ENCODE data around the gene RNGTT. TPM values are rescaled to one million over a fixed set of nuclear protein-coding genes. Genes with fewer than 3 reads are reported as not detected.

Gene RNGTT
- total and polyA plus RNA-seq, 4 donors = 4.1 to 15.5 (median 9.9) TPM

DNA sequence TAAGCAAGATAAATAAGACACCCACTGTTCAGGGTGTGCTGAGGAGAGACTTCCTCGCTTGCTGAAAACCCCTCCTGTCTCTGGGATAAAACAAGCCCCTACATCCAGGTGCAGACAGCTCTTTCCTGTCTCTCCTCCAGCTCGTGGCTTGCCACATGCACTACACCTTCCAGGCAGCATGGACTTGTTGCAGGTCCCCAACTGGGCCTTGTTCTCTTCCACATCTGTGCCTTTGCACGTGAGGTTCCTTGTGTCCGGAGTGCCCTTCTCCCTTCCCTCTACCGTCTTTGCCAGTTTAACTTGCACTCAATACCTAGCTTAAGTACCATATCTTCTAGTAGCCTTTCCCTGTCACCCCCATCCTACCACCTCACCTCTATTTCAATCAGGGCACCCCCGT, 397.6 kb downstream of the RNGTT start:
- Histone ChIP-seq H3K4me3 (ENCODE audit: low read length in 2 of 2) (no peak overlapping the region), H3K4me1 (ENCODE audit: control insufficient read depth in 1 of 2, insufficient read depth in 2 of 2, low read length in 2 of 2) (no peaks in the 10 kb centered on the region), H3K27me3 (ENCODE audit: control insufficient read depth in 1 of 2, insufficient read depth in 2 of 2, low read length in 1 of 2) (no peaks in the 10 kb centered on the region), H3K36me3 (ENCODE audit: control insufficient read depth in 1 of 2, insufficient read depth in 2 of 2, low read length in 1 of 2) (no peaks in the 10 kb centered on the region), H3K27ac (ENCODE audit: low read depth in 1 of 2, low read length in 2 of 2) (no peak overlapping the region), H3K9me3 (ENCODE audit: control insufficient read depth, low read length) (no peaks in the 10 kb centered on the region)
- no peak for DNase-seq
- no peak for ATAC-seq (ENCODE audit: low FRiP score)
- intact Hi-C loops (cut with DNase I) = no loop called here
- WGBS, 2 donors = 83 to 85% methylated on average over 6 of the region's 6 CpGs

DNA sequence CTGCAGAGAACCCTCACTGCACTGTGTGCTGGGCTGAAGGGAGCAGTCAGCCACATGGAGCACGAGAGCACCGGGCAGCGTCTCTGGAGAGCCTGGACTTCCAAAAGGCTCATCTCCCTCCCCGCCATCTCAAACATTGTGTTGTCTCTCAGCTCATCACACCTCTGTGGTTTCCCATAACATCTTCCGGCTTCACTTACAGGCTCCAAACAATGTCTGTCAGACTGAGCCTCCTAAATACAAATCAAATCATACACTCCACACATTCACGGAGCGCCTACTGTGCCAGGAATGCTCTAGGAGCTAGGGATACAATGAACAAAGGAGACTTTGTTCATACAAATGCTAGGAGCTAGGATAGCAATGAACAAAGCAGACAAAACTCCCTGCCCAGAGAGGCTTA, 398.0 kb downstream of the RNGTT start:
- ATAC-seq (ENCODE audit: low FRiP score) (no peak), DNase-seq (no peak)
- Histone ChIP-seq H3K4me1 (ENCODE audit: control insufficient read depth in 1 of 2, insufficient read depth in 2 of 2, low read length in 2 of 2) (no peaks in the 10 kb centered on the region), H3K27ac (ENCODE audit: low read depth in 1 of 2, low read length in 2 of 2) (no peak overlapping the region), H3K9me3 (ENCODE audit: control insufficient read depth, low read length) (no peaks in the 10 kb centered on the region), H3K27me3 (ENCODE audit: control insufficient read depth in 1 of 2, insufficient read depth in 2 of 2, low read length in 1 of 2) (no peaks in the 10 kb centered on the region), H3K4me3 (ENCODE audit: low read length in 2 of 2) (no peak overlapping the region), H3K36me3 (ENCODE audit: control insufficient read depth in 1 of 2, insufficient read depth in 2 of 2, low read length in 1 of 2) (no peaks in the 10 kb centered on the region)
- intact Hi-C loops (cut with DNase I) = no loop called here
- WGBS, 2 donors = 90 to 95% methylated on average over 7 of the region's 7 CpGs

DNA sequence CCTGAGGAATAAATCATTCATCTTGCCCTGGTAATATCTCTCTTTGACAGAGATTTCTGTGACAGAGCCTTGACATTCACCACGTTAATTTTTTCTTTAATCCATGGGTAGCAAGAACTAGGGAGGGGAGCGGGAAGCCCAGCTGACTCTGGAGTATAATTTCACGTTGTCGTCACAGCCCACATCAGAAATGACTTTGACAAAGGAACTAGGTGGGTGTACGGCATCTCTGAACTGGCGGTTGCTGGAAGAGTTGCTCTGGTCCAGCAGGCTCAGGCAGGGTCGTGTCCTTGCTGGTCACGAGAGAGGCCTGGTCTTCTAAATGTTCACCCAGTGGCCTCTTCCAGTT, 400.2 kb downstream of the RNGTT start:
- DNase-seq (no peak), ATAC-seq (ENCODE audit: low FRiP score) (no peak)
- Histone ChIP-seq H3K27ac (ENCODE audit: low read depth in 1 of 2, low read length in 2 of 2) (no peak overlapping the region), H3K4me1 (ENCODE audit: control insufficient read depth in 1 of 2, insufficient read depth in 2 of 2, low read length in 2 of 2) (peaks cover 0 to 4% of the 10 kb centered on the region in 2 donors), H3K27me3 (ENCODE audit: control insufficient read depth in 1 of 2, insufficient read depth in 2 of 2, low read length in 1 of 2) (no peaks in the 10 kb centered on the region), H3K36me3 (ENCODE audit: control insufficient read depth in 1 of 2, insufficient read depth in 2 of 2, low read length in 1 of 2) (no peaks in the 10 kb centered on the region), H3K9me3 (ENCODE audit: control insufficient read depth, low read length) (no peaks in the 10 kb centered on the region), H3K4me3 (ENCODE audit: low read length in 2 of 2) (no peak overlapping the region)
- 94 to 95% methylated on average over 8 of the region's 8 CpGs for WGBS, 2 donors
- intact Hi-C loops (cut with DNase I) = no loop called here

DNA sequence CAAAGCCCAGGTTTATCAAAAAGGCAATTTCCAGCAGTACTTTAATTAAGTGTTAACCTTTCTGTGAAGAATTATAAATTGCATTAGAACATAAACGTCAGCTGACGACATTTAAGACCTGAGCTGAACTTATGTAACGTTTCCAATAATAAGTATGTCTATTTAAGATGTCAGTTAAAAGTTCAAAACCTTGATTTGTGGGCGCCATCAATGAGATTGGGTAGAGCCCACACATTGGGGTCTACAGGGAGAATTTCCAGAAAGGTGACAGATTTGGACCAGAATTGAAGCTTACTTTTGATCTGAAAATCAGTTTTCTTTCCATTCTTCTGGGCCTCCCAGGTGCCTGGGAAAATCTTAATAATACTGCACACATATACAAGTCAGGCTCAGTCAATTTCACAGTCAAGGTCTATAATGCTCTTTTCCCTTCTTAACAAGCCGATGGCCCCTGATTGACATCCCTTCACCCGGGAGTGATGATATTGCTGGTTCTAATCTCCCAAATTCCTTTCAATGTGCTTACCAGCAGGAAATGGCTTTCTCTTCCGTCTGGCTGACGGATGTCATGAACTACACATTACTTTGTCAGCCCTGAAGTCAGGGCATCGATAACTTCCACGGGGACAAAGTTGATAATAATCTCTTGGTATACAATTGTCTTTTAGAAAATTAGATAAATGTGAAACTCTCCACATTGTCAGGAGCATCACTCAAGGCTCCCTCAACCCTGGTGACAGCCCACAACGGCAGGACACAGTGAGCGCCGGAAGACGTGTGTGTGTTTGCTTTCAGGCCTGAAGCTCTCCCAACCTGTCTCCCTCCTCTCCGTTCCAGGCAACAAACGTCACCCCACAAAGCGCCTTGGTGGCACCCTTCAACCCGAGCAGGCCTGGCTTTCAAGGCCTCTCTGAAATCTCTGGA, 400.8 kb downstream of the RNGTT start:
- H3K4me1 ChIP-seq (ENCODE audit: control insufficient read depth in 1 of 2, insufficient read depth in 2 of 2, low read length in 2 of 2) = peaks cover 0 to 7% of the 10 kb centered on the region in 2 donors
- no peaks in the 10 kb centered on the region for H3K27me3 ChIP-seq (ENCODE audit: control insufficient read depth in 1 of 2, insufficient read depth in 2 of 2, low read length in 1 of 2)
- WGBS, 2 donors = 81 to 86% methylated on average over 18 of the region's 18 CpGs
- H3K4me3 ChIP-seq (ENCODE audit: low read length in 2 of 2) = no peak overlapping the region
- H3K36me3 ChIP-seq (ENCODE audit: control insufficient read depth in 1 of 2, insufficient read depth in 2 of 2, low read length in 1 of 2) = no peaks in the 10 kb centered on the region
- no peak overlapping the region for H3K27ac ChIP-seq (ENCODE audit: low read depth in 1 of 2, low read length in 2 of 2)
- intact Hi-C loops (cut with DNase I) = no loop called here
- H3K9me3 ChIP-seq (ENCODE audit: control insufficient read depth, low read length) = no peaks in the 10 kb centered on the region
- DNase-seq (no peak), ATAC-seq (ENCODE audit: low FRiP score) (no peak)

DNA sequence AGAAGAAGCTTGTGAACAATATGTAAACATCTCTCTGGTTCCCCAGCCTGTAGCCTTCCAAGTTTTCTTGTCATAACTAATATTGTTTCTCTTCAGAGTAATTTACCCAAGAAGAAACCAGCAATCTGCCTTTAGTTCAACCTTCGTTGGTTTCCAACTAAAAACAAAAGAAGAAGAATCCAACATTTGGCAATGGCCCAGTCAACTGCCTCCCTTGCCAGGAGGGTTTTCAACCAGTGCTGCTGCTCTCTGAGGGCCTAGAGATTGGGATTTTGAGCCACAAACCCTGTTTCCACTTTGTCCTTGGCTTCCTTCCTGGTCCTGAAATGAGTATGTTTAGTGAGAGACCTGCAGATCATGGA, 401.5 kb downstream of the RNGTT start:
- peaks cover 0 to 8% of the 10 kb centered on the region in 2 donors for H3K4me1 ChIP-seq (ENCODE audit: control insufficient read depth in 1 of 2, insufficient read depth in 2 of 2, low read length in 2 of 2)
- no peaks in the 10 kb centered on the region for H3K36me3 ChIP-seq (ENCODE audit: control insufficient read depth in 1 of 2, insufficient read depth in 2 of 2, low read length in 1 of 2)
- intact Hi-C loops (cut with DNase I) = no loop called here
- no peaks in the 10 kb centered on the region for H3K9me3 ChIP-seq (ENCODE audit: control insufficient read depth, low read length)
- DNase-seq (no peak), ATAC-seq (ENCODE audit: low FRiP score) (no peak)
- H3K4me3 ChIP-seq (ENCODE audit: low read length in 2 of 2) = no peak overlapping the region
- 2 to 3% methylated on average over 1 of the region's 1 CpG for WGBS, 2 donors
- peak overlapping the region in 1 of 2 donors; percentile 76 for H3K27ac ChIP-seq (ENCODE audit: low read depth in 1 of 2, low read length in 2 of 2)
- H3K27me3 ChIP-seq (ENCODE audit: control insufficient read depth in 1 of 2, insufficient read depth in 2 of 2, low read length in 1 of 2) = no peaks in the 10 kb centered on the region

DNA sequence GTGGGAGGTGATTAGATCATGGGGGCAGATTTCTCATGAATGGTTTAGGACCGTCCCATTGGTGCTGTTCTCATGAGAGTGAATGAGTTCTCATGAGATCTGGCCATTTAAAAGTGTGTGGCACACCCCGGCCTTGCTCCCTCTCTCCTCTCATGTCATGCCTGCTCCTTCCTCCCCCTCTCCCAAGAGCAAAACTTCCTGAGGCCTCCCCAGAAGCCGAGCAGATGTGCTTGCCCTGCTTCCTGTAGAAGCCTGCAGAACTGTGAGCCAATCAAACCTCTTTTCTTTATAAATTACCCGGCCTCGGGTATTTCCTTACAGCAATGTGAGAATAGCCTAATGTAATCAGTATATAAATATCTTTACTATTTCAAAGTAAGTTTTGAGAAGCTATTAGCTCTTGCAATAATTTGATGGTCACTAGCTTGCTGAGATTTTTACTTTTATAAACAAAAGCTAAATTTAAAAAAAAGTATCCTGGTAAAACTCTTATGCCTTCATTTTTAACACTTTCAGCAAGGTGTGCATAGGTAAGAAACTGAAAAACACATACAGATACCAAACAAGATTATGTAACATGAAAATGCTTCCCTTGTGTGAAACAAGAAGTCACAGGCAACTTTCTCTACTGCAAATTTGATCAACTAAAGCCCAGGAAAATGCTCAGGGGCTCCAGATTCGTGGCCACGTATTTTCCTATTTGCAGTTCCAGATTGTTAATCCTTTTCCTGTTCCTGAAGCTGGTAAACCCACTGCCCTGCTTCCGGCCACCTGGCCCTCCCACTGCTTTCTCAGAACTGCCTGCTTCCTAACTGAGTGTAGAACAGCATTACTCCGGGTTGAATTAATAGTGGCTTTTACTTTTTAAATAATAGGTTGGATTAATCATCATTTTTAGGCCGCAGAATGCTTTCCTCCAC, 402.1 kb downstream of the RNGTT start:
- H3K27me3 ChIP-seq (ENCODE audit: control insufficient read depth in 1 of 2, insufficient read depth in 2 of 2, low read length in 1 of 2) = no peaks in the 10 kb centered on the region
- DNase-seq (no peak), ATAC-seq (ENCODE audit: low FRiP score) (no peak)
- no peak overlapping the region for H3K4me3 ChIP-seq (ENCODE audit: low read length in 2 of 2)
- no peaks in the 10 kb centered on the region for H3K9me3 ChIP-seq (ENCODE audit: control insufficient read depth, low read length)
- no peaks in the 10 kb centered on the region for H3K36me3 ChIP-seq (ENCODE audit: control insufficient read depth in 1 of 2, insufficient read depth in 2 of 2, low read length in 1 of 2)
- peak overlapping the region in 1 of 2 donors; percentile 76 for H3K27ac ChIP-seq (ENCODE audit: low read depth in 1 of 2, low read length in 2 of 2)
- 37 to 53% methylated on average over 10 of the region's 10 CpGs for WGBS, 2 donors
- intact Hi-C loops (cut with DNase I) = no loop called here
- H3K4me1 ChIP-seq (ENCODE audit: control insufficient read depth in 1 of 2, insufficient read depth in 2 of 2, low read length in 2 of 2) = peaks cover 0 to 12% of the 10 kb centered on the region in 2 donors

Other genes starting within 250 kb of the RNGTT start
- gene PNRC1, start 117.1 kb upstream of the RNGTT start, total RNA-seq = 100 to 1,000 TPM; 280 to 342 TPM
- gene PNRC1, start 117.1 kb upstream of the RNGTT start, polyA plus RNA-seq = 100 to 1,000 TPM in 1 of 2 donors, 10 to 100 TPM in 1; 74.9 to 111 TPM
- gene SRSF12, start 154.5 kb upstream of the RNGTT start, total RNA-seq = 1 to 10 TPM; 1.6 to 1.9 TPM
- gene SRSF12, start 154.5 kb upstream of the RNGTT start, polyA plus RNA-seq = under 1 TPM; 0.25 to 0.38 TPM
- gene PM20D2, start 182.4 kb upstream of the RNGTT start, total RNA-seq = 10 to 100 TPM; 22.7 to 23.5 TPM
- gene PM20D2, start 182.4 kb upstream of the RNGTT start, polyA plus RNA-seq = 10 to 100 TPM in 1 of 2 donors, 1 to 10 TPM in 1; 7.3 to 15.0 TPM

Measured in aorta (tissue), 5 donors.